ENCODE data around the gene PRPF31. TPM values are rescaled to one million over a fixed set of nuclear protein-coding genes. Genes with fewer than 3 reads are reported as not detected.

PRPF31 gene
- total and polyA plus RNA-seq, 2 of the 13 experiments (the other 11 are each of a cell fraction or from before 2014, with no cell fraction given) = 23.8 to 63.8 TPM

- H4K20me1 ChIP-seq (ENCODE audit: insufficient read depth, low read length) = no peaks in the 10 kb centered on the region
Measured at GRCh38 chr19:54094426-54095000, 21.0 kb upstream of the PRPF31 start.

More at GRCh38 chr19:54094426-54095000, 21.0 kb upstream of the PRPF31 start:
- ATAC-seq = no peak
- no peak overlapping the region for H3K9ac ChIP-seq (ENCODE audit: insufficient read depth, low read depth, low read length)
- peaks cover 0 to 16% of the 10 kb centered on the region in 2 experiments; a peak in 1 of 5 replicates for H3K27me3 ChIP-seq (ENCODE audit: control insufficient read depth in 1 of 2, insufficient read depth in 2 of 2, low read length in 2 of 2)
- no peak for DNase-seq (ENCODE audit: low spot score)
- ChIA-PET POLR2A (interaction anchor here (1.4 kb wide), 1 partner anchor 21 kb away, joined by 3 read pairs; the partner anchor contains the start of genes PRPF31 and TFPT), CTCF (ENCODE audit: low intra/inter-chr PET ratio, low total read pairs) (no interaction called here)
- 73% methylated on average over 17 of the region's 17 CpGs for WGBS (ENCODE audit: low lambda C conversion rate)
- no peak for FAIRE-seq
- TF ChIP-seq TBP (CRISPR knock-in tag; IDR thresholded peaks at IDR 0.05) (no peak), E2F1 (CRISPR knock-in tag; IDR thresholded peaks at IDR 0.05) (no peak), SRSF4 (IDR thresholded peaks at IDR 0.05; ENCODE audit: low read depth, low read length, poor library complexity, severe bottlenecking) (no peak), ZNF367 (CRISPR knock-in tag; IDR thresholded peaks at IDR 0.05; ENCODE audit: borderline replicate concordance) (no peak), NFATC3 (CRISPR knock-in tag; IDR thresholded peaks at IDR 0.05) (no peak), ZNF572 (CRISPR knock-in tag; IDR thresholded peaks at IDR 0.05) (no peak), NFIC (IDR thresholded peaks at IDR 0.05; ENCODE audit: low read length) (no peak), RFX5 (IDR thresholded peaks at IDR 0.05; ENCODE audit: low read depth, low read length) (no peak), ZUFSP (CRISPR knock-in tag; IDR thresholded peaks at IDR 0.05; ENCODE audit: borderline replicate concordance) (no peak), ZNF343 (CRISPR knock-in tag; IDR thresholded peaks at IDR 0.05) (no peak), ZNF562 (CRISPR knock-in tag; IDR thresholded peaks at IDR 0.05; ENCODE audit: borderline replicate concordance) (no peak), ARNT2 (CRISPR knock-in tag; IDR thresholded peaks at IDR 0.05; ENCODE audit: low read depth) (no peak), XBP1 (CRISPR knock-in tag; IDR thresholded peaks at IDR 0.05) (no peak), RBM39 (IDR thresholded peaks at IDR 0.05; ENCODE audit: low read depth, low read length, poor library complexity, severe bottlenecking) (no peak), ELF1 (CRISPR knock-in tag; IDR thresholded peaks at IDR 0.05) (no peak), SIX4 (CRISPR knock-in tag; IDR thresholded peaks at IDR 0.05) (no peak), MXI1 (IDR thresholded peaks at IDR 0.05; ENCODE audit: borderline replicate concordance, low read depth, low read length) (no peak), TBX2 (CRISPR knock-in tag; IDR thresholded peaks at IDR 0.05; ENCODE audit: borderline replicate concordance) (no peak), RFXANK (CRISPR knock-in tag; IDR thresholded peaks at IDR 0.05) (no peak)
- no peaks in the 10 kb centered on the region for H3K9me3 ChIP-seq (ENCODE audit: low read length)
- intact Hi-C loops (cut with micrococcal nuclease; ENCODE audit: unreplicated experiment) (no loop called here), in situ Hi-C loops (cut with HindIII; ENCODE audit: extremely low pct_ligation_motif_present, low pct_unique_long_range_greater_than_20kb) (no loop called here)
- no peak overlapping the region for H3K27ac ChIP-seq (ENCODE audit: extremely low read length, insufficient read depth, low read length)
- no peak overlapping the region for H3K4me2 ChIP-seq (ENCODE audit: low read depth, low read length)
- no peaks in the 10 kb centered on the region for H3K79me2 ChIP-seq (ENCODE audit: insufficient read depth, low read length)
- H2AFZ ChIP-seq (ENCODE audit: low read length) = no peak overlapping the region
- no TSS peak for BruUV-seq (replicated peaks)
- no peak overlapping the region for H3K4me3 ChIP-seq (replicated peaks in 1 of 3; ENCODE audit: insufficient read depth in 1 of 3, low read depth in 2 of 3, low read length in 3 of 3)
- H3K36me3 ChIP-seq (replicated peaks in 1 of 2; ENCODE audit: control insufficient read depth in 1 of 2, insufficient read depth in 2 of 2, low read length in 2 of 2) = no peaks in the 10 kb centered on the region
- H3K4me1 ChIP-seq (ENCODE audit: insufficient read depth, low read length) = peaks cover 18% of the 10 kb centered on the region
